Right lobe of liver (tissue), 4 donors: Measurements from ENCODE around the gene BOLA1.
"Not testable (repeated sequence)": the region's sequence is repeated elsewhere in the genome, so short reads cannot be mapped to it uniquely, and the experiment has no call there.

Source experiments
- POLR2A ChIP-seq: fragments of 450-650 bp; IDR thresholded peaks from one replicate; pipeline ENCODE4 v1.6.1; 2017; ENCODE audit warnings: antibody characterized with exemption, mild to moderate bottlenecking
- TF ChIP-seq, protein P1 (sequence below), 4 donors: fragments of 200-600 bp in 3 of 4; fragments of 450-650 bp in 1 of 4; IDR thresholded peaks; one replicate each; pipeline versions ENCODE4 v1.5.1 to v1.8.0; 2016 to 2022; ENCODE audit warnings: antibody characterized with exemption in 4 of 4, mild to moderate bottlenecking in 2 of 4
- donor health status: DM: no; HTN: no; CAD: no.
- donor health status: DM: no; HTN: no; CAD: no.
- donor health status: DM: no; HTN: yes; CAD: no.

DNA sequence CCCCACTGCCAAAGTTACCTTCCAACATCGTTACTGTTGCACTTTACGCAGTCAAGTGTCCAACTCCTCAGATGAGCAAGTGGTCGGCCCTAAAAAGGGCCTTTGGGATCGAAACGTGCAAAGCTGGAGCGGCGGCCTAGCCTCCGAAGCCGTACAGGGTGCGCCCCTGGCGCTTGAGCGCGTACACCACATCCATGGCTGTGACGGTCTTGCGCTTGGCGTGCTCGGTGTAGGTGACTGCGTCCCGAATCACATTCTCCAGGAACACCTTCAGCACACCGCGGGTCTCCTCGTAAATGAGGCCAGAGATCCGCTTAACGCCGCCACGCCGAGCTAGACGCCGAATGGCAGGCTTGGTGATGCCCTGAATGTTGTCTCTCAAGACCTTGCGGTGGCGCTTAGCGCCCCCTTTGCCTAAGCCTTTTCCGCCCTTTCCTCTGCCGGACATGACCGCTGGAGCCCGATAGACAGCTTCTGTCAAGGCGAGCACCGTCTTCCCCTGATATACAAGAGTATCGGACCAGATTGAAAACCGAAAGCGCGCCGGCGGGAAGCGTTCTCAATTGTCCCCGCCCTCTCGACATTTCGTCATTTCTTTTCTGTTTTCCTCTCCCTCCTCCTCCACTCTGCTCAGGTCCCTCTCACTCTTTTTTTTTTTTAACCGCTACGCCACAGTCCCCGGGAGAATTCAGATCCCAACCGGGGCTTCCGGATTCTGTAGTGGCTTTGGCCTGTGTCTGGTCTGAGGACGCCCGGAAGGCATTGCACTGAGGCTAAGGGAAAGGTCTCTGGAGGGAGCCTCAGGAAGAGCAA, 38.5 kb upstream of the BOLA1 start:
- TF ChIP-seq, protein P1, sequence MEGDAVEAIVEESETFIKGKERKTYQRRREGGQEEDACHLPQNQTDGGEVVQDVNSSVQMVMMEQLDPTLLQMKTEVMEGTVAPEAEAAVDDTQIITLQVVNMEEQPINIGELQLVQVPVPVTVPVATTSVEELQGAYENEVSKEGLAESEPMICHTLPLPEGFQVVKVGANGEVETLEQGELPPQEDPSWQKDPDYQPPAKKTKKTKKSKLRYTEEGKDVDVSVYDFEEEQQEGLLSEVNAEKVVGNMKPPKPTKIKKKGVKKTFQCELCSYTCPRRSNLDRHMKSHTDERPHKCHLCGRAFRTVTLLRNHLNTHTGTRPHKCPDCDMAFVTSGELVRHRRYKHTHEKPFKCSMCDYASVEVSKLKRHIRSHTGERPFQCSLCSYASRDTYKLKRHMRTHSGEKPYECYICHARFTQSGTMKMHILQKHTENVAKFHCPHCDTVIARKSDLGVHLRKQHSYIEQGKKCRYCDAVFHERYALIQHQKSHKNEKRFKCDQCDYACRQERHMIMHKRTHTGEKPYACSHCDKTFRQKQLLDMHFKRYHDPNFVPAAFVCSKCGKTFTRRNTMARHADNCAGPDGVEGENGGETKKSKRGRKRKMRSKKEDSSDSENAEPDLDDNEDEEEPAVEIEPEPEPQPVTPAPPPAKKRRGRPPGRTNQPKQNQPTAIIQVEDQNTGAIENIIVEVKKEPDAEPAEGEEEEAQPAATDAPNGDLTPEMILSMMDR (IDR thresholded peaks at IDR 0.05), result not testable (repeated sequence)
- not testable (repeated sequence) for TF ChIP-seq POLR2A
